PC-3 (cell line): Measurements from ENCODE around the gene CAB39L. TPM values are rescaled to one million over a fixed set of nuclear protein-coding genes. Genes with fewer than 3 reads are reported as not detected.

ENCODE experiments used
- ATAC-seq: fragments of 200-7000 bp; cut with Tn5 transposase; 2 replicates; pipeline ENCODE4 v1.9.1; 2020; ENCODE audit warnings: mild to moderate bottlenecking, moderate library complexity
- BruUV-seq: library from RNA; stranded (reverse); fragments of 400-500 nt; replicated peaks from 2 replicates; lab custom pipeline; 2021; lab: Mats Ljungman, UMichigan
- CTCF ChIA-PET: fragments of 300-600 bp; sonication (Branson Sonifier 250); formaldehyde crosslinking; loops from one replicate; lab custom pipeline; 2022; ENCODE audit warnings: antibody characterized with exemption; lab: Charles Lee
- POLR2A ChIA-PET: fragments of 300-600 bp; sonication (Branson Sonifier 250); formaldehyde crosslinking; loops from one replicate; lab custom pipeline; 2022; ENCODE audit warnings: antibody characterized with exemption; ENCODE audit not compliant: unreplicated experiment; lab: Charles Lee
- DNase-seq: peaks from one replicate; pipeline ENCODE4 v3.0.0-alpha.2; 2015
- H2AFZ ChIP-seq: fragments of 300-600 bp; sonication (generic); 2 replicates; pipeline ENCODE4 v1.6.0; 2016; ENCODE audit warnings: antibody characterized with exemption, low read length
- H3F3A ChIP-seq: fragments of 300-600 bp; sonication (generic); one replicate; pipeline ENCODE4 v1.6.0; 2017; ENCODE audit warnings: antibody characterized with exemption, low read length, control low read depth, mild to moderate bottlenecking; ENCODE audit not compliant: unreplicated experiment
- H3K27ac ChIP-seq: fragments of 300-600 bp; sonication (generic); 2 replicates; pipeline ENCODE4 v1.5.1; 2016; ENCODE audit warnings: mild to moderate bottlenecking, low read length
- H3K27me3 ChIP-seq: fragments of 300-600 bp; sonication (generic); 2 replicates; pipeline ENCODE4 v1.6.1; 2016; ENCODE audit warnings: low read length, mixed read lengths
- H3K36me3 ChIP-seq: fragments of 300-600 bp; sonication (generic); 2 replicates; pipeline ENCODE4 v1.6.1; 2016; ENCODE audit warnings: low read depth, mixed run types, low read length, mixed read lengths
- H3K4me1 ChIP-seq: fragments of 300-600 bp; sonication (generic); 2 replicates; pipeline ENCODE4 v1.5.1; 2016; ENCODE audit warnings: low read length; ENCODE audit not compliant: insufficient read depth
- H3K4me2 ChIP-seq: fragments of 300-600 bp; sonication (generic); 2 replicates; pipeline ENCODE4 v1.6.0; 2016; ENCODE audit warnings: low read length
- H3K4me3 ChIP-seq: fragments of 300-600 bp; sonication (generic); 2 replicates; pipeline ENCODE4 v1.5.1; 2016; ENCODE audit warnings: mild to moderate bottlenecking, low read length, mixed read lengths
- H3K79me2 ChIP-seq: fragments of 300-600 bp; sonication (generic); 2 replicates; pipeline ENCODE4 v1.6.1; 2017; ENCODE audit warnings: low read length, mixed read lengths
- H3K9ac ChIP-seq: fragments of 300-600 bp; sonication (generic); 2 replicates; pipeline ENCODE4 v1.6.0; 2016; ENCODE audit warnings: mild to moderate bottlenecking, low read length
- H3K9me2 ChIP-seq: fragments of 300-600 bp; sonication (generic); replicated peaks from 2 replicates; pipeline ENCODE4 v1.6.1; 2016; ENCODE audit warnings: mixed run types, low read length, mixed read lengths
- H3K9me3 ChIP-seq: fragments of 300-600 bp; sonication (generic); 2 replicates; pipeline ENCODE4 v1.6.1; 2016; ENCODE audit warnings: low read length, mixed read lengths
- H4K20me1 ChIP-seq: fragments of 300-600 bp; sonication (generic); 2 replicates; pipeline ENCODE4 v1.6.1; 2016; ENCODE audit warnings: low read length, mixed read lengths
- CTCF ChIP-seq: fragments of 300-600 bp; sonication (generic); conservative IDR thresholded peaks from 2 replicates; pipeline ENCODE4 v1.5.1; 2017; ENCODE audit warnings: antibody characterized with exemption, low read depth, mild to moderate bottlenecking, low read length
- EZH2 ChIP-seq: fragments of 300-600 bp; sonication (generic); IDR thresholded peaks from one replicate; pipeline ENCODE4 v1.6.1; 2017; ENCODE audit warnings: antibody characterized with exemption, mild to moderate bottlenecking, low read length; ENCODE audit not compliant: unreplicated experiment
- EZH2phosphoT487 ChIP-seq: fragments of 300-600 bp; sonication (generic); IDR thresholded peaks from 2 replicates; pipeline ENCODE4 v1.6.1; 2018; ENCODE audit warnings: mild to moderate bottlenecking, antibody characterized with exemption, low read length, borderline replicate concordance
- intact Hi-C: fragments of 100-400 bp; cut with micrococcal nuclease; formaldehyde crosslinking; loops from 2 replicates; pipeline ENCODE4 v1.9.0; 2023
- total RNA-seq: library from RNA; depleted of rRNA; stranded (reverse); fragments of >200 nt; gene quantifications from 2 replicates; pipeline ENCODE4 v1.2.3, GENCODE V29; 2014

CAB39L gene
- total RNA-seq, 1 experiment from 2014 or later: 1.8 TPM

DNA sequence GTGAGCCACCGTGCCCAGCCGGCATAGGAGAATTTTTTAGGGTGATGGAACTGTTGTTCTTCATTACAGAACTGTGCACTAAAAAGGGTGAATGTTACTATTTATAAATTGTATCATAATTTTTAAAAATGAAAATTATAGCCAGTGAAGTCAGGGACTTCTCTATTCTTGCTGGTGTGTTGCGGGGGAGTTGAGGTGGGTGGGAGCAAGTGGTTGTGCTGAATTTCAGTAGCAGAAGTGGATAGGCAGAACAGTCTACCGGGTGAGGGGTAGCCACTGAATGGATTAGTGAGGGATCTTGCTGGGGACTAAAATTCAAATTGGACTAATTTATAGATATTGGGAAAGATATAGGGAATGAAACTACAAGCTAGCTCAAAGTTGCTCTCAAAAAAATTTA, 74.0 kb downstream of the CAB39L start:
- intact Hi-C loops: no loop called here
- Histone ChIP-seq H3K4me2 (no peak overlapping the region), H3K27me3 (no peaks in the 10 kb centered on the region), H3K4me3 (no peak overlapping the region), H3K4me1 (peaks cover 21% of the 10 kb centered on the region), H3K36me3 (no peaks in the 10 kb centered on the region), H2AFZ (no peak overlapping the region), H3K79me2 (no peaks in the 10 kb centered on the region), H3F3A (no peaks in the 10 kb centered on the region), H3K9me3 (no peaks in the 10 kb centered on the region), H3K27ac (no peak overlapping the region), H3K9ac (no peak overlapping the region), H3K9me2 (no peaks in the 10 kb centered on the region), H4K20me1 (no peaks in the 10 kb centered on the region)
- CTCF ChIA-PET: no interaction called here
- ATAC-seq (no peak), DNase-seq (no peak)
- no TSS peak for BruUV-seq
- TF ChIP-seq EZH2: no peak
- POLR2A ChIA-PET: no interaction called here

DNA sequence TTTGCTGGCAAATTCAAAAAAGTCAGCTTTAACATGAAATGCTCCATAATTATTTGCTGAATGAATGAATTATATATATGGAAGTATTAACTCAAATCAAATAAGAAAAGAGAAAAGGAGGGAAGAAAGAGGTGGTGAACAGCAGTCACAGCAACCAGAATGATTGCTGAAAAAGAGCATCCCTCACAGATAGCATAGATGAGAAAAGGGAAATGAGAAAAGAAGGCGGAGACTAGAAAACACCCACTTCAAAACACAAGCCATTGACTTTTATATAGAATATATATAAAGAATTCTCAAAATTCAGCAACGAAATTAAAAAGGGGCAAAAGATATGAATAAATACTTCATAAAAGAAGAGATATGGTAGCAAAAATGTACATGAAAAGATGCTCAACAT, 75.2 kb downstream of the CAB39L start:
- intact Hi-C loops: no loop called here
- Histone ChIP-seq H3K9ac (no peak overlapping the region), H2AFZ (no peak overlapping the region), H3K27me3 (no peaks in the 10 kb centered on the region), H3K27ac (no peak overlapping the region), H4K20me1 (no peaks in the 10 kb centered on the region), H3K4me2 (no peak overlapping the region), H3K4me1 (peaks cover 12% of the 10 kb centered on the region), H3K9me3 (no peaks in the 10 kb centered on the region), H3K4me3 (no peak overlapping the region), H3K79me2 (no peaks in the 10 kb centered on the region), H3K9me2 (no peaks in the 10 kb centered on the region), H3K36me3 (no peaks in the 10 kb centered on the region), H3F3A (no peaks in the 10 kb centered on the region)
- ChIA-PET POLR2A (no interaction called here), CTCF (no interaction called here)
- TF ChIP-seq CTCF (no peak), EZH2 (no peak), EZH2phosphoT487 (no peak)
- BruUV-seq: no TSS peak
- ATAC-seq (no peak), DNase-seq (no peak)

GRCh38 chr13:49367640-49368422, 76.0 kb downstream of the CAB39L start:
- TF ChIP-seq EZH2phosphoT487: no peak
- no peak for TF ChIP-seq CTCF
- no peak for TF ChIP-seq EZH2
- Histone ChIP-seq H3F3A (no peaks in the 10 kb centered on the region), H3K79me2 (no peaks in the 10 kb centered on the region), H3K9me2 (no peaks in the 10 kb centered on the region), H4K20me1 (no peaks in the 10 kb centered on the region), H3K4me2 (no peak overlapping the region), H3K9ac (no peak overlapping the region), H3K27me3 (no peaks in the 10 kb centered on the region), H3K36me3 (no peaks in the 10 kb centered on the region), H3K4me1 (peaks cover 12% of the 10 kb centered on the region), H3K9me3 (no peaks in the 10 kb centered on the region), H3K27ac (no peak overlapping the region), H3K4me3 (no peak overlapping the region), H2AFZ (no peak overlapping the region)
- ATAC-seq (no peak), DNase-seq (no peak)
- ChIA-PET CTCF (no interaction called here), POLR2A (no interaction called here)
- intact Hi-C loops: no loop called here
- BruUV-seq: no TSS peak
